Measurements from ENCODE around the gene LRRC32.

LRRC32 gene

GRCh38 chr11:76706667-76707066, 36.1 kb upstream of the LRRC32 start:
- no peak for TF ChIP-seq RARB (CRISPR knock-in tag; IDR thresholded peaks at IDR 0.05)
- TF ChIP-seq OSR1 (CRISPR knock-in tag; IDR thresholded peaks at IDR 0.05): no peak
- TF ChIP-seq TOX (CRISPR knock-in tag; IDR thresholded peaks at IDR 0.05; ENCODE audit: borderline replicate concordance): no peak
- TF ChIP-seq GLIS3 (CRISPR knock-in tag; IDR thresholded peaks at IDR 0.05): no peak
- TF ChIP-seq CSDC2 (CRISPR knock-in tag; IDR thresholded peaks at IDR 0.05): no peak
- no peak for TF ChIP-seq ZNF565 (CRISPR knock-in tag; conservative IDR thresholded peaks at IDR 0.05; ENCODE audit: low read depth)
- TF ChIP-seq PPARA (CRISPR knock-in tag; IDR thresholded peaks at IDR 0.05; ENCODE audit: borderline replicate concordance): no peak
- TF ChIP-seq, protein P1, sequence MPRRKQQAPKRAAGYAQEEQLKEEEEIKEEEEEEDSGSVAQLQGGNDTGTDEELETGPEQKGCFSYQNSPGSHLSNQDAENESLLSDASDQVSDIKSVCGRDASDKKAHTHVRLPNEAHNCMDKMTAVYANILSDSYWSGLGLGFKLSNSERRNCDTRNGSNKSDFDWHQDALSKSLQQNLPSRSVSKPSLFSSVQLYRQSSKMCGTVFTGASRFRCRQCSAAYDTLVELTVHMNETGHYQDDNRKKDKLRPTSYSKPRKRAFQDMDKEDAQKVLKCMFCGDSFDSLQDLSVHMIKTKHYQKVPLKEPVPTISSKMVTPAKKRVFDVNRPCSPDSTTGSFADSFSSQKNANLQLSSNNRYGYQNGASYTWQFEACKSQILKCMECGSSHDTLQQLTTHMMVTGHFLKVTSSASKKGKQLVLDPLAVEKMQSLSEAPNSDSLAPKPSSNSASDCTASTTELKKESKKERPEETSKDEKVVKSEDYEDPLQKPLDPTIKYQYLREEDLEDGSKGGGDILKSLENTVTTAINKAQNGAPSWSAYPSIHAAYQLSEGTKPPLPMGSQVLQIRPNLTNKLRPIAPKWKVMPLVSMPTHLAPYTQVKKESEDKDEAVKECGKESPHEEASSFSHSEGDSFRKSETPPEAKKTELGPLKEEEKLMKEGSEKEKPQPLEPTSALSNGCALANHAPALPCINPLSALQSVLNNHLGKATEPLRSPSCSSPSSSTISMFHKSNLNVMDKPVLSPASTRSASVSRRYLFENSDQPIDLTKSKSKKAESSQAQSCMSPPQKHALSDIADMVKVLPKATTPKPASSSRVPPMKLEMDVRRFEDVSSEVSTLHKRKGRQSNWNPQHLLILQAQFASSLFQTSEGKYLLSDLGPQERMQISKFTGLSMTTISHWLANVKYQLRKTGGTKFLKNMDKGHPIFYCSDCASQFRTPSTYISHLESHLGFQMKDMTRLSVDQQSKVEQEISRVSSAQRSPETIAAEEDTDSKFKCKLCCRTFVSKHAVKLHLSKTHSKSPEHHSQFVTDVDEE (CRISPR knock-in tag; IDR thresholded peaks at IDR 0.05): no peak
- no peak for TF ChIP-seq ZFP30 (CRISPR knock-in tag; IDR thresholded peaks at IDR 0.05)
- TF ChIP-seq, protein P2, sequence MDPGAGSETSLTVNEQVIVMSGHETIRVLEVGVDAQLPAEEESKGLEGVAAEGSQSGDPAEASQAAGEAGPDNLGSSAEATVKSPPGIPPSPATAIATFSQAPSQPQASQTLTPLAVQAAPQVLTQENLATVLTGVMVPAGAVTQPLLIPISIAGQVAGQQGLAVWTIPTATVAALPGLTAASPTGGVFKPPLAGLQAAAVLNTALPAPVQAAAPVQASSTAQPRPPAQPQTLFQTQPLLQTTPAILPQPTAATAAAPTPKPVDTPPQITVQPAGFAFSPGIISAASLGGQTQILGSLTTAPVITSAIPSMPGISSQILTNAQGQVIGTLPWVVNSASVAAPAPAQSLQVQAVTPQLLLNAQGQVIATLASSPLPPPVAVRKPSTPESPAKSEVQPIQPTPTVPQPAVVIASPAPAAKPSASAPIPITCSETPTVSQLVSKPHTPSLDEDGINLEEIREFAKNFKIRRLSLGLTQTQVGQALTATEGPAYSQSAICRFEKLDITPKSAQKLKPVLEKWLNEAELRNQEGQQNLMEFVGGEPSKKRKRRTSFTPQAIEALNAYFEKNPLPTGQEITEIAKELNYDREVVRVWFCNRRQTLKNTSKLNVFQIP (CRISPR knock-in tag; IDR thresholded peaks at IDR 0.05; ENCODE audit: borderline replicate concordance, low read depth): no peak
- no peak for TF ChIP-seq ZNF70 (CRISPR knock-in tag; IDR thresholded peaks at IDR 0.05)
- TF ChIP-seq, protein P3, sequence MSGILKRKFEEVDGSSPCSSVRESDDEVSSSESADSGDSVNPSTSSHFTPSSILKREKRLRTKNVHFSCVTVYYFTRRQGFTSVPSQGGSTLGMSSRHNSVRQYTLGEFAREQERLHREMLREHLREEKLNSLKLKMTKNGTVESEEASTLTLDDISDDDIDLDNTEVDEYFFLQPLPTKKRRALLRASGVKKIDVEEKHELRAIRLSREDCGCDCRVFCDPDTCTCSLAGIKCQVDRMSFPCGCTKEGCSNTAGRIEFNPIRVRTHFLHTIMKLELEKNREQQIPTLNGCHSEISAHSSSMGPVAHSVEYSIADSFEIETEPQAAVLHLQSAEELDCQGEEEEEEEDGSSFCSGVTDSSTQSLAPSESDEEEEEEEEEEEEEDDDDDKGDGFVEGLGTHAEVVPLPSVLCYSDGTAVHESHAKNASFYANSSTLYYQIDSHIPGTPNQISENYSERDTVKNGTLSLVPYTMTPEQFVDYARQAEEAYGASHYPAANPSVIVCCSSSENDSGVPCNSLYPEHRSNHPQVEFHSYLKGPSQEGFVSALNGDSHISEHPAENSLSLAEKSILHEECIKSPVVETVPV (CRISPR knock-in tag; IDR thresholded peaks at IDR 0.05): no peak
- TF ChIP-seq, protein P4, sequence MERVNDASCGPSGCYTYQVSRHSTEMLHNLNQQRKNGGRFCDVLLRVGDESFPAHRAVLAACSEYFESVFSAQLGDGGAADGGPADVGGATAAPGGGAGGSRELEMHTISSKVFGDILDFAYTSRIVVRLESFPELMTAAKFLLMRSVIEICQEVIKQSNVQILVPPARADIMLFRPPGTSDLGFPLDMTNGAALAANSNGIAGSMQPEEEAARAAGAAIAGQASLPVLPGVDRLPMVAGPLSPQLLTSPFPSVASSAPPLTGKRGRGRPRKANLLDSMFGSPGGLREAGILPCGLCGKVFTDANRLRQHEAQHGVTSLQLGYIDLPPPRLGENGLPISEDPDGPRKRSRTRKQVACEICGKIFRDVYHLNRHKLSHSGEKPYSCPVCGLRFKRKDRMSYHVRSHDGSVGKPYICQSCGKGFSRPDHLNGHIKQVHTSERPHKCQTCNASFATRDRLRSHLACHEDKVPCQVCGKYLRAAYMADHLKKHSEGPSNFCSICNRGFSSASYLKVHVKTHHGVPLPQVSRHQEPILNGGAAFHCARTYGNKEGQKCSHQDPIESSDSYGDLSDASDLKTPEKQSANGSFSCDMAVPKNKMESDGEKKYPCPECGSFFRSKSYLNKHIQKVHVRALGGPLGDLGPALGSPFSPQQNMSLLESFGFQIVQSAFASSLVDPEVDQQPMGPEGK (CRISPR knock-in tag; IDR thresholded peaks at IDR 0.05; ENCODE audit: borderline replicate concordance): no peak
- no peak for TF ChIP-seq ZNF8 (CRISPR knock-in tag; IDR thresholded peaks at IDR 0.05)
- TF ChIP-seq ZFP3 (CRISPR knock-in tag; IDR thresholded peaks at IDR 0.05): no peak
- no peak for TF ChIP-seq ZC3H10 (CRISPR knock-in tag; IDR thresholded peaks at IDR 0.05)
- no peak for TF ChIP-seq ARNTL (CRISPR knock-in tag; IDR thresholded peaks at IDR 0.05; ENCODE audit: borderline replicate concordance, low read depth)
- TF ChIP-seq, protein P5, sequence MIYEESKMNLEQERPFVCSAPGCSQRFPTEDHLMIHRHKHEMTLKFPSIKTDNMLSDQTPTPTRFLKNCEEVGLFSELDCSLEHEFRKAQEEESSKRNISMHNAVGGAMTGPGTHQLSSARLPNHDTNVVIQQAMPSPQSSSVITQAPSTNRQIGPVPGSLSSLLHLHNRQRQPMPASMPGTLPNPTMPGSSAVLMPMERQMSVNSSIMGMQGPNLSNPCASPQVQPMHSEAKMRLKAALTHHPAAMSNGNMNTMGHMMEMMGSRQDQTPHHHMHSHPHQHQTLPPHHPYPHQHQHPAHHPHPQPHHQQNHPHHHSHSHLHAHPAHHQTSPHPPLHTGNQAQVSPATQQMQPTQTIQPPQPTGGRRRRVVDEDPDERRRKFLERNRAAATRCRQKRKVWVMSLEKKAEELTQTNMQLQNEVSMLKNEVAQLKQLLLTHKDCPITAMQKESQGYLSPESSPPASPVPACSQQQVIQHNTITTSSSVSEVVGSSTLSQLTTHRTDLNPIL (CRISPR knock-in tag; IDR thresholded peaks at IDR 0.05; ENCODE audit: low read depth): no peak

GRCh38 chr11:76705826-76706225, 35.3 kb upstream of the LRRC32 start:
- TF ChIP-seq ZC3H10 (CRISPR knock-in tag; IDR thresholded peaks at IDR 0.05) (no peak), CSDC2 (CRISPR knock-in tag; IDR thresholded peaks at IDR 0.05) (no peak), ISL1 (CRISPR knock-in tag; IDR thresholded peaks at IDR 0.05) (no peak), TCF4 (CRISPR knock-in tag; IDR thresholded peaks at IDR 0.05; ENCODE audit: borderline replicate concordance) (no peak), ARNTL (CRISPR knock-in tag; IDR thresholded peaks at IDR 0.05; ENCODE audit: borderline replicate concordance, low read depth) (no peak), SNAI2 (CRISPR knock-in tag; IDR thresholded peaks at IDR 0.05) (no peak), BACH2 (CRISPR knock-in tag; IDR thresholded peaks at IDR 0.05; ENCODE audit: borderline replicate concordance) (no peak), RARB (CRISPR knock-in tag; IDR thresholded peaks at IDR 0.05) (no peak), ZFP3 (CRISPR knock-in tag; IDR thresholded peaks at IDR 0.05) (no peak), ESRRG (CRISPR knock-in tag; IDR thresholded peaks at IDR 0.05) (no peak), GLIS3 (CRISPR knock-in tag; IDR thresholded peaks at IDR 0.05) (no peak), ZNF8 (CRISPR knock-in tag; IDR thresholded peaks at IDR 0.05) (no peak), TOX (CRISPR knock-in tag; IDR thresholded peaks at IDR 0.05; ENCODE audit: borderline replicate concordance) (no peak), PPARA (CRISPR knock-in tag; IDR thresholded peaks at IDR 0.05; ENCODE audit: borderline replicate concordance) (no peak), OSR1 (CRISPR knock-in tag; IDR thresholded peaks at IDR 0.05) (no peak), ZFP30 (CRISPR knock-in tag; IDR thresholded peaks at IDR 0.05) (no peak), ZNF70 (CRISPR knock-in tag; IDR thresholded peaks at IDR 0.05) (no peak)
- TF ChIP-seq, protein P2 (CRISPR knock-in tag; IDR thresholded peaks at IDR 0.05; ENCODE audit: borderline replicate concordance, low read depth): no peak
- TF ChIP-seq, protein P1 (CRISPR knock-in tag; IDR thresholded peaks at IDR 0.05): no peak
- TF ChIP-seq, protein P3 (CRISPR knock-in tag; IDR thresholded peaks at IDR 0.05): no peak
- ATAC-seq: no peak

More at GRCh38 chr11:76706667-76707066, 36.1 kb upstream of the LRRC32 start:
- ATAC-seq: no peak

Data from SK-N-SH treated with all-trans-retinoic acid at 6 μM for 48 hours (cell line).